Measurements from ENCODE around the gene ISM2.

DNA sequence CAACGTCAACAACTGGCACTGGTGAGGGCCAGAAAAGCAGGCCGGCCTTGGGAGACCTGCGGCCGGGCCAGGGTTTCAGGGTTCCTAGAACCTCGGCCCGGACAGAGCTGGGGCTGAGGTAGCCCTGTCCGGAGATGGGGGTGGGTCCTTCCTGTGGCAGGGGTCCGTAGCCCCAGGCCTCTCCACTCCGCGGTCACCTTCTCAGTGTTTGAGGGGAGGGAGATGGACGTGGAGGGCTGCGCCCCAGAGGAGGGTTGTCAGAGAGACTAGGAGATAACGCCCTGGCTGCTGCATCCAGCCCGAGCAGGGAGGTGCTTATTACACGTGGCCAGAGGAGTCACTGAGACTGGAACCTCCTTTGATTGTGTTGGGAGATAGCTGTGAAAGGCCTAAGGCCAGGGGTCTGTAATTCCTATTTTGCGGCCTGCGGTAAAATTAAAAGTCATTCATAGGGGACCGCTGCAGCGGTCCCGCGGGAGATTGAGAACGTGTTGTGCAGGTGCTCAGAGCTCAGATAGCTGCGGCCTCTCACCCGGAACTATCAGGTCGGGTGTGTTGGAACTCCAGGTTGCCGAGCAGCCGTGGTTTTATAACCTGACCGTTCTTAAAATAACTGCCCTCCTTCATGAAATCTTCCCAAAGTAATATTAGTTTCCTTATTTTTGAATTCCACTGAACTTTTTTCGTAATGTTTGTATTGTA, 40.2 kb downstream of the ISM2 start:
- TF ChIP-seq POLR2A (IDR thresholded peaks at IDR 0.05; ENCODE audit: extremely low read depth, insufficient read length) (no peak), MYC (IDR thresholded peaks at IDR 0.05; ENCODE audit: low read depth, low read length) (no peak; the same call in 1 of the 2 replicates)
- TF ChIP-seq, protein P1, sequence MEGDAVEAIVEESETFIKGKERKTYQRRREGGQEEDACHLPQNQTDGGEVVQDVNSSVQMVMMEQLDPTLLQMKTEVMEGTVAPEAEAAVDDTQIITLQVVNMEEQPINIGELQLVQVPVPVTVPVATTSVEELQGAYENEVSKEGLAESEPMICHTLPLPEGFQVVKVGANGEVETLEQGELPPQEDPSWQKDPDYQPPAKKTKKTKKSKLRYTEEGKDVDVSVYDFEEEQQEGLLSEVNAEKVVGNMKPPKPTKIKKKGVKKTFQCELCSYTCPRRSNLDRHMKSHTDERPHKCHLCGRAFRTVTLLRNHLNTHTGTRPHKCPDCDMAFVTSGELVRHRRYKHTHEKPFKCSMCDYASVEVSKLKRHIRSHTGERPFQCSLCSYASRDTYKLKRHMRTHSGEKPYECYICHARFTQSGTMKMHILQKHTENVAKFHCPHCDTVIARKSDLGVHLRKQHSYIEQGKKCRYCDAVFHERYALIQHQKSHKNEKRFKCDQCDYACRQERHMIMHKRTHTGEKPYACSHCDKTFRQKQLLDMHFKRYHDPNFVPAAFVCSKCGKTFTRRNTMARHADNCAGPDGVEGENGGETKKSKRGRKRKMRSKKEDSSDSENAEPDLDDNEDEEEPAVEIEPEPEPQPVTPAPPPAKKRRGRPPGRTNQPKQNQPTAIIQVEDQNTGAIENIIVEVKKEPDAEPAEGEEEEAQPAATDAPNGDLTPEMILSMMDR (IDR thresholded peaks at IDR 0.05; ENCODE audit: low read depth, low read length) = no peak
- TF ChIP-seq, protein P2, sequence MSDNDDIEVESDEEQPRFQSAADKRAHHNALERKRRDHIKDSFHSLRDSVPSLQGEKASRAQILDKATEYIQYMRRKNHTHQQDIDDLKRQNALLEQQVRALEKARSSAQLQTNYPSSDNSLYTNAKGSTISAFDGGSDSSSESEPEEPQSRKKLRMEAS (IDR thresholded peaks at IDR 0.05; ENCODE audit: low read depth, low read length) = peak; percentile 38; the same call in 1 of the 2 replicates

Data from NB4 (cell line).